K562 (cell line): ENCODE measurements around the gene INPP5D. TPM values are rescaled to one million over a fixed set of nuclear protein-coding genes. Genes with fewer than 3 reads are reported as not detected.

ENCODE experiments used
- ELF4 ChIP-seq: fragments of 450-650 bp; formaldehyde crosslinking; IDR thresholded peaks from 2 replicates; pipeline ENCODE4 v1.4.0; 2022; ENCODE audit warnings: missing genetic modification characterization
- KAT8 ChIP-seq: fragments of 450-650 bp; IDR thresholded peaks from 2 replicates; pipeline ENCODE4 v1.6.1; 2016; ENCODE audit warnings: low read depth, mild to moderate bottlenecking
- KLF13 ChIP-seq: fragments of 450-650 bp; IDR thresholded peaks from 2 replicates; pipeline ENCODE4 v1.6.1; 2016; ENCODE audit warnings: missing genetic modification characterization, low read depth, mild to moderate bottlenecking, missing compliant biosample characterization, moderate library complexity, borderline replicate concordance
- MEF2A ChIP-seq: IDR thresholded peaks from 2 replicates; pipeline ENCODE4 v1.6.1; 2011; ENCODE audit warnings: low read depth, mild to moderate bottlenecking, low read length, moderate library complexity; ENCODE audit not compliant: control insufficient read depth
- MTF1 ChIP-seq: fragments of 250-450 bp; sonication (Bioruptor Pico); IDR thresholded peaks from 2 replicates; pipeline ENCODE4 v1.9.0; 2021; ENCODE audit warnings: moderate library complexity, mild to moderate bottlenecking, inconsistent platforms, borderline replicate concordance
- POLR3G ChIP-seq: IDR thresholded peaks from 2 replicates; pipeline ENCODE4 v1.6.1; 2011; ENCODE audit not compliant: insufficient read length, insufficient replicate concordance; ENCODE audit errors: extremely low read depth
- PTTG1 ChIP-seq: fragments of 450-650 bp; IDR thresholded peaks from 2 replicates; pipeline ENCODE4 v1.6.1; 2016; ENCODE audit warnings: low read depth, mild to moderate bottlenecking, missing genetic modification characterization, missing compliant biosample characterization
- RBM15 ChIP-seq: fragments of 200-400 bp; formaldehyde crosslinking; IDR thresholded peaks from 2 replicates; pipeline ENCODE4 v1.6.1; 2018; ENCODE audit warnings: mild to moderate bottlenecking, low read length, moderate library complexity; ENCODE audit not compliant: insufficient read depth
- SRSF3 ChIP-seq: fragments of 200-400 bp; formaldehyde crosslinking; IDR thresholded peaks from 2 replicates; pipeline ENCODE4 v1.6.1; 2016; ENCODE audit warnings: mild to moderate bottlenecking, low read length, moderate library complexity; ENCODE audit not compliant: insufficient read depth
- TOE1 ChIP-seq, 2 experiments: fragments of 450-650 bp in 1 of 2; sonication (generic) in 1 of 2; formaldehyde crosslinking in 1 of 2; IDR thresholded peaks; 2 replicates each; pipeline versions ENCODE4 v1.7.1 to v1.8.0; 2016 to 2022; ENCODE audit warnings: borderline replicate concordance in 2 of 2, mild to moderate bottlenecking in 2 of 2, antibody characterized with exemption in 1 of 2, inconsistent platforms in 1 of 2, low read depth in 1 of 2, missing genetic modification reagents in 1 of 2, moderate library complexity in 1 of 2
- ZBTB17 ChIP-seq: fragments of 450-650 bp; formaldehyde crosslinking; IDR thresholded peaks from 2 replicates; pipeline ENCODE4 v1.4.0; 2020; ENCODE audit warnings: mild to moderate bottlenecking
- ZNF507 ChIP-seq: conservative IDR thresholded peaks from 2 replicates; pipeline ENCODE4 v1.6.1; 2017; ENCODE audit warnings: missing genetic modification characterization, missing compliant biosample characterization
- ZNF551 ChIP-seq: fragments of 250-450 bp; sonication (Bioruptor Pico); IDR thresholded peaks from 2 replicates; pipeline ENCODE4 v1.5.0; 2021; ENCODE audit warnings: mild to moderate bottlenecking, moderate library complexity
- ZNF707 ChIP-seq: fragments of 250-450 bp; sonication (Bioruptor Pico); conservative IDR thresholded peaks from 2 replicates; pipeline ENCODE4 v1.8.0; 2022; ENCODE audit warnings: inconsistent platforms, mild to moderate bottlenecking, moderate library complexity
- ZNF830 ChIP-seq: fragments of 250-450 bp; sonication (Bioruptor Pico); IDR thresholded peaks from 2 replicates; pipeline ENCODE4 v1.5.0; 2021; ENCODE audit warnings: mild to moderate bottlenecking
- ZSCAN29 ChIP-seq: fragments of 450-650 bp; IDR thresholded peaks from 2 replicates; pipeline ENCODE4 v1.6.1; 2017
- polyA plus RNA-seq, 8 experiments: library from polyadenylated mRNA; depleted of rRNA in 4 of 8; stranded (reverse) in 5 of 8; unstranded in 3 of 8; fragments of >200 nt; fragmentation: Nextera tagmentation in 2 of 8; fragmentation: Illumina TruSeq in 1 of 8; extraction: Ambion mirVana in 2 of 8; extraction: Trizol in 1 of 8; gene quantifications; 2 replicates each; pipeline versions ENCODE4 v1.2.1 to v1.2.3, GENCODE V29; 2011 to 2014; ENCODE audit warnings: inconsistent platforms in 1 of 8, missing spikeins in 1 of 8
- total RNA-seq, 7 experiments: library from RNA; depleted of rRNA in 6 of 7; stranded (reverse); fragments of >200 nt in 6 of 7; fragmentation: Illumina TruSeq in 2 of 7; extraction: Trizol in 2 of 7; gene quantifications; 2 replicates each; pipeline versions ENCODE4 v1.2.1 to v1.2.3, GENCODE V29; 2011 to 2021; ENCODE audit warnings: low replicate concordance in 1 of 7
- TF ChIP-seq, protein P1 (sequence below): fragments of 250-450 bp; sonication (Bioruptor Pico); IDR thresholded peaks from 2 replicates; pipeline ENCODE4 v1.5.0; 2021; ENCODE audit warnings: mild to moderate bottlenecking, borderline replicate concordance
- TF ChIP-seq, protein P2 (sequence below): fragments of 450-650 bp; IDR thresholded peaks from 2 replicates; pipeline ENCODE4 v1.6.1; 2016; ENCODE audit warnings: antibody characterized with exemption
- TF ChIP-seq, protein P3 (sequence below): fragments of 450-650 bp; conservative IDR thresholded peaks from 2 replicates; pipeline ENCODE4 v1.6.1; 2016; ENCODE audit warnings: missing genetic modification characterization, low read depth, mild to moderate bottlenecking, control low read depth, missing compliant biosample characterization
- TF ChIP-seq, protein P4 (sequence below): fragments of 450-650 bp; IDR thresholded peaks from 2 replicates; pipeline ENCODE4 v1.7.0; 2016; ENCODE audit warnings: borderline replicate concordance

Gene INPP5D
- total and polyA plus RNA-seq, 9 of the 15 experiments (the other 6 are each of a cell fraction or from before 2014, with no cell fraction given): 0.55 to 6.2 (median 2.2) TPM

DNA sequence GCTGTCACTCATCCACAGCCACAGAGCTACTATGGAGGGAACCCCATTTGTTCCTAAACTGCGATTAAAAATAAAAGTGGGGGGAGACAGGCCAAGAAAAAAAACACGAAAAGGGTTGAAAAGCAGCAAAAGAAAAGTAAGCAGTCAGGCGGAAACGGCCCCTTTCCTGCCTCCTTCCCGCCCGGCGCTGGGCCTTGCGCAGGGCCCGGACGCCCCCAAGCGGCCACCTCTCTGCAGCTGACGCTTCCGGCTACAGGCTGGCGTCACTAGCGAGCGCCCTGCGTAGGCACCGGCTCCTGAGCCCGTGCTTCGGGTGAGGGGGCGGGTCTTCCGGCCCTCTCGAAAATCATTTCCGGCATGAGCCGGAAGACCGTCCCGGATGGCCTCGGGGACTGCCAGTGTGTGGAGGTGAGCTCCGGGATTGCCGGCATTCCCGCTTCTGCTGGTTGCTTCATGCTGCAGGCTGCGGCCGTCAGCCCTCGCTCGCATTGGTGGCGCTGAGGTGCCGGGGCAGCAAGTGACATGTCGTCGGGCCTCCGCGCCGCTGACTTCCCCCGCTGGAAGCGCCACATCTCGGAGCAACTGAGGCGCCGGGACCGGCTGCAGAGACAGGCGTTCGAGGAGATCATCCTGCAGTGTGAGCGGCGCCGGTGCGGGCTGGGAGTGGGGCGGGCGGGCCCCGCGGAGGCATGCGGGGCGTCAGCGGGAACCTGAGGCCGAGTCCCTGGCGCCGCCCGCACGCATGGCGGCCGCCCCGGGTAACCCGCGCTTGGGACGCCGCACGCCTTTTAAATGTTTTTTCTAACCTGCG, 191.4 kb downstream of the INPP5D start, which contains the start of gene ATG16L1 (continued):
- TF ChIP-seq ZNF707 (CRISPR knock-in tag) (no peak), ZNF551 (CRISPR knock-in tag) (no peak), ZNF830 (CRISPR knock-in tag) (no peak), ZBTB17 (CRISPR knock-in tag) (no peak), PTTG1 (tag) (no peak), TOE1 (IDR thresholded peaks at IDR 0.05; ENCODE audit: borderline replicate concordance) (no peak), TOE1 (CRISPR knock-in tag; IDR thresholded peaks at IDR 0.05; ENCODE audit: borderline replicate concordance, low read depth) (no peak), RBM15 (no peak), SRSF3 (no peak), KAT8 (no peak), ZSCAN29 (no peak), ELF4 (CRISPR knock-in tag) (no peak), ZNF507 (tag) (no peak), KLF13 (tag) (0 out of 2 replicates have a peak, but pooled peaks have one; percentile 9), POLR3G (no peak), MTF1 (CRISPR knock-in tag) (no peak), MEF2A (no peak)
- TF ChIP-seq, protein P1, sequence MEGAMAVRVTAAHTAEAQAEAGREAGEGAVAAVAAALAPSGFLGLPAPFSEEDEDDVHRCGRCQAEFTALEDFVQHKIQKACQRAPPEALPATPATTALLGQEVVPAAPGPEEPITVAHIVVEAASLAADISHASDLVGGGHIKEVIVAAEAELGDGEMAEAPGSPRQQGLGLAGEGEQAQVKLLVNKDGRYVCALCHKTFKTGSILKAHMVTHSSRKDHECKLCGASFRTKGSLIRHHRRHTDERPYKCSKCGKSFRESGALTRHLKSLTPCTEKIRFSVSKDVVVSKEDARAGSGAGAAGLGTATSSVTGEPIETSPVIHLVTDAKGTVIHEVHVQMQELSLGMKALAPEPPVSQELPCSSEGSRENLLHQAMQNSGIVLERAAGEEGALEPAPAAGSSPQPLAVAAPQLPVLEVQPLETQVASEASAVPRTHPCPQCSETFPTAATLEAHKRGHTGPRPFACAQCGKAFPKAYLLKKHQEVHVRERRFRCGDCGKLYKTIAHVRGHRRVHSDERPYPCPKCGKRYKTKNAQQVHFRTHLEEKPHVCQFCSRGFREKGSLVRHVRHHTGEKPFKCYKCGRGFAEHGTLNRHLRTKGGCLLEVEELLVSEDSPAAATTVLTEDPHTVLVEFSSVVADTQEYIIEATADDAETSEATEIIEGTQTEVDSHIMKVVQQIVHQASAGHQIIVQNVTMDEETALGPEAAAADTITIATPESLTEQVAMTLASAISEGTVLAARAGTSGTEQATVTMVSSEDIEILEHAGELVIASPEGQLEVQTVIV (CRISPR knock-in tag): no peak
- TF ChIP-seq, protein P2, sequence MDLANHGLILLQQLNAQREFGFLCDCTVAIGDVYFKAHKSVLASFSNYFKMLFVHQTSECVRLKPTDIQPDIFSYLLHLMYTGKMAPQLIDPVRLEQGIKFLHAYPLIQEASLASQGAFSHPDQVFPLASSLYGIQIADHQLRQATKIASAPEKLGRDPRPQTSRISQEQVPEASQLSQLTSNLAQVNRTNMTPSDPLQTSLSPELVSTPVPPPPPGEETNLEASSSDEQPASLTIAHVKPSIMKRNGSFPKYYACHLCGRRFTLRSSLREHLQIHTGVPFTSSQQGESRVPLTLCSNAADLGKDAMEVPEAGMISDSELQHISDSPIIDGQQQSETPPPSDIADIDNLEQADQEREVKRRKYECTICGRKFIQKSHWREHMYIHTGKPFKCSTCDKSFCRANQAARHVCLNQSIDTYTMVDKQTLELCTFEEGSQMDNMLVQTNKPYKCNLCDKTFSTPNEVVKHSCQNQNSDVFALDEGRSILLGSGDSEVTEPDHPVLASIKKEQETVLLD: no peak
- TF ChIP-seq, protein P3, sequence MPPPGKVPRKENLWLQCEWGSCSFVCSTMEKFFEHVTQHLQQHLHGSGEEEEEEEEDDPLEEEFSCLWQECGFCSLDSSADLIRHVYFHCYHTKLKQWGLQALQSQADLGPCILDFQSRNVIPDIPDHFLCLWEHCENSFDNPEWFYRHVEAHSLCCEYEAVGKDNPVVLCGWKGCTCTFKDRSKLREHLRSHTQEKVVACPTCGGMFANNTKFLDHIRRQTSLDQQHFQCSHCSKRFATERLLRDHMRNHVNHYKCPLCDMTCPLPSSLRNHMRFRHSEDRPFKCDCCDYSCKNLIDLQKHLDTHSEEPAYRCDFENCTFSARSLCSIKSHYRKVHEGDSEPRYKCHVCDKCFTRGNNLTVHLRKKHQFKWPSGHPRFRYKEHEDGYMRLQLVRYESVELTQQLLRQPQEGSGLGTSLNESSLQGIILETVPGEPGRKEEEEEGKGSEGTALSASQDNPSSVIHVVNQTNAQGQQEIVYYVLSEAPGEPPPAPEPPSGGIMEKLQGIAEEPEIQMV (tag): no peak
- TF ChIP-seq, protein P4, sequence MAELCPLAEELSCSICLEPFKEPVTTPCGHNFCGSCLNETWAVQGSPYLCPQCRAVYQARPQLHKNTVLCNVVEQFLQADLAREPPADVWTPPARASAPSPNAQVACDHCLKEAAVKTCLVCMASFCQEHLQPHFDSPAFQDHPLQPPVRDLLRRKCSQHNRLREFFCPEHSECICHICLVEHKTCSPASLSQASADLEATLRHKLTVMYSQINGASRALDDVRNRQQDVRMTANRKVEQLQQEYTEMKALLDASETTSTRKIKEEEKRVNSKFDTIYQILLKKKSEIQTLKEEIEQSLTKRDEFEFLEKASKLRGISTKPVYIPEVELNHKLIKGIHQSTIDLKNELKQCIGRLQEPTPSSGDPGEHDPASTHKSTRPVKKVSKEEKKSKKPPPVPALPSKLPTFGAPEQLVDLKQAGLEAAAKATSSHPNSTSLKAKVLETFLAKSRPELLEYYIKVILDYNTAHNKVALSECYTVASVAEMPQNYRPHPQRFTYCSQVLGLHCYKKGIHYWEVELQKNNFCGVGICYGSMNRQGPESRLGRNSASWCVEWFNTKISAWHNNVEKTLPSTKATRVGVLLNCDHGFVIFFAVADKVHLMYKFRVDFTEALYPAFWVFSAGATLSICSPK: no peak
